Prostate gland (tissue), 2 donors: ENCODE measurements around the gene UBTD2. TPM values are rescaled to one million over a fixed set of nuclear protein-coding genes. Genes with fewer than 3 reads are reported as not detected.

Experiments used
- DNase-seq: peaks from one replicate; pipeline ENCODE4 v3.0.0-alpha.2; 2019; ENCODE audit warnings: low spot score
- H3K27ac ChIP-seq, 2 donors: fragments of 200-600 bp; sonication (generic); 2 replicates each; pipeline ENCODE4 v1.5.1; 2017 to 2019
- H3K27me3 ChIP-seq: fragments of 200-600 bp; sonication (generic); replicated peaks from 2 replicates; pipeline ENCODE4 v1.5.1; 2019; ENCODE audit not compliant: insufficient read depth
- H3K36me3 ChIP-seq, 2 donors: fragments of 200-600 bp; sonication (generic); 1 replicate in 1 of 2; 2 replicates in 1 of 2; pipeline versions ENCODE4 v1.5.1 to v1.8.1; 2017 to 2019
- H3K4me1 ChIP-seq: fragments of 200-600 bp; sonication (generic); replicated peaks from 2 replicates; pipeline ENCODE4 v1.5.1; 2019
- H3K4me3 ChIP-seq, 2 donors: fragments of 200-600 bp; sonication (generic); 2 replicates each; pipeline ENCODE4 v1.5.1; 2017 to 2019
- H3K9me3 ChIP-seq: fragments of 200-600 bp; sonication (generic); 2 replicates; pipeline ENCODE4 v1.5.1; 2017
- CTCF ChIP-seq, 4 experiments: fragments of 200-600 bp in 2 of 4; fragments of 450-650 bp in 2 of 4; sonication (generic) in 2 of 4; IDR thresholded peaks; 1 replicate in 3 of 4; 2 replicates in 1 of 4; pipeline ENCODE4 v1.5.1; 2016 to 2019; ENCODE audit warnings: antibody characterized with exemption in 4 of 4, mild to moderate bottlenecking in 2 of 4, moderate library complexity in 2 of 4
- POLR2A ChIP-seq: fragments of 450-650 bp; IDR thresholded peaks from one replicate; pipeline ENCODE4 v1.6.1; 2016; ENCODE audit warnings: antibody characterized with exemption, mild to moderate bottlenecking
- POLR2AphosphoS5 ChIP-seq: sonication (generic); formaldehyde crosslinking; IDR thresholded peaks from one replicate; pipeline ENCODE4 v1.6.1; 2017; ENCODE audit warnings: antibody characterized with exemption
- WGBS: methylation state at CpG from one replicate; pipeline ENCODE4 v1.1.5; 2018; 5-methylcytosine and 5-hydroxymethylcytosine counted together
- intact Hi-C: fragments of 100-400 bp; cut with DNase I; formaldehyde crosslinking; loops from one replicate; pipeline ENCODE4 v1.14.2; 2022
- total RNA-seq, 2 donors: library from RNA; depleted of rRNA; stranded (reverse); fragments of >200 nt; gene quantifications; one replicate each; pipeline ENCODE4 v1.1.0, GENCODE V29; 2016

Gene UBTD2
- total RNA-seq, 2 donors from 2014 or later: 14.3 to 28.2 TPM

GRCh38 chr5:172311605-172312004, 28.0 kb upstream of the UBTD2 start:
- DNase-seq: no peak
- H3K27ac ChIP-seq: no peak overlapping the region
- no peaks in the 10 kb centered on the region for H3K9me3 ChIP-seq
- 80% methylated on average over 4 of the region's 4 CpGs for WGBS
- no peak for TF ChIP-seq POLR2AphosphoS5
- no peak for TF ChIP-seq CTCF (IDR thresholded peaks at IDR 0.05)
- TF ChIP-seq POLR2A: no peak
- H3K36me3 ChIP-seq: no peaks in the 10 kb centered on the region
- H3K4me1 ChIP-seq: no peaks in the 10 kb centered on the region
- intact Hi-C loops: no loop called here
- no peaks in the 10 kb centered on the region for H3K27me3 ChIP-seq
- no peak overlapping the region for H3K4me3 ChIP-seq

GRCh38 chr5:172311026-172311425, 27.5 kb upstream of the UBTD2 start:
- Histone ChIP-seq H3K27me3 (no peaks in the 10 kb centered on the region), H3K4me1 (no peaks in the 10 kb centered on the region), H3K36me3 (no peaks in the 10 kb centered on the region), H3K4me3 (no peak overlapping the region), H3K27ac (no peak overlapping the region), H3K9me3 (no peaks in the 10 kb centered on the region)
- intact Hi-C loops: no loop called here
- no peak for DNase-seq
- TF ChIP-seq CTCF (IDR thresholded peaks at IDR 0.05) (no peak), POLR2A (no peak), POLR2AphosphoS5 (no peak)
- WGBS: 96% methylated on average over 7 of the region's 7 CpGs

- WGBS: 94% methylated on average over 2 of the region's 2 CpGs
- no peak overlapping the region for H3K4me3 ChIP-seq
- TF ChIP-seq POLR2A (no peak), CTCF (IDR thresholded peaks at IDR 0.05) (no peak), POLR2AphosphoS5 (no peak)
Observed at GRCh38 chr5:172305380-172305779, 21.8 kb upstream of the UBTD2 start.

GRCh38 chr5:172303572-172304335, 20.2 kb upstream of the UBTD2 start:
- WGBS: 92% methylated on average over 3 of the region's 3 CpGs
- Histone ChIP-seq H3K27ac (no peak overlapping the region), H3K9me3 (no peaks in the 10 kb centered on the region), H3K36me3 (no peaks in the 10 kb centered on the region), H3K4me1 (no peaks in the 10 kb centered on the region), H3K4me3 (no peak overlapping the region), H3K27me3 (no peaks in the 10 kb centered on the region)
- intact Hi-C loops: no loop called here
- no peak for TF ChIP-seq POLR2A
- TF ChIP-seq POLR2AphosphoS5: no peak
- no peak for TF ChIP-seq CTCF (IDR thresholded peaks at IDR 0.05)
- DNase-seq: no peak

More at GRCh38 chr5:172305380-172305779, 21.8 kb upstream of the UBTD2 start:
- intact Hi-C loops: no loop called here
- no peak for DNase-seq
- Histone ChIP-seq H3K36me3 (no peaks in the 10 kb centered on the region), H3K27ac (no peak overlapping the region), H3K27me3 (no peaks in the 10 kb centered on the region), H3K4me1 (no peaks in the 10 kb centered on the region), H3K9me3 (no peaks in the 10 kb centered on the region)

GRCh38 chr5:172303162-172303561, 19.6 kb upstream of the UBTD2 start:
- no peaks in the 10 kb centered on the region for H3K4me1 ChIP-seq
- H3K27me3 ChIP-seq: no peaks in the 10 kb centered on the region
- no peaks in the 10 kb centered on the region for H3K9me3 ChIP-seq
- no peaks in the 10 kb centered on the region for H3K36me3 ChIP-seq
- intact Hi-C loops: no loop called here
- no peak overlapping the region for H3K27ac ChIP-seq
- TF ChIP-seq CTCF (IDR thresholded peaks at IDR 0.05) (no peak), POLR2A (no peak), POLR2AphosphoS5 (no peak)
- no peak overlapping the region for H3K4me3 ChIP-seq
- WGBS: 73% methylated on average over 5 of the region's 5 CpGs
- DNase-seq: no peak
